HUES6 (cell line): ENCODE results near the gene PRKCE.

Experiments
- H3K27ac ChIP-seq: 2 replicates; pipeline ENCODE4 v1.7.0; 2013; ENCODE audit warnings: low read depth, mild to moderate bottlenecking, low read length, inconsistent platforms
- H3K27me3 ChIP-seq: 2 replicates; pipeline ENCODE4 v1.6.1; 2013; ENCODE audit warnings: low read length; ENCODE audit not compliant: control insufficient read depth, insufficient read depth
- H3K36me3 ChIP-seq: 2 replicates; pipeline ENCODE4 v1.6.1; 2013; ENCODE audit warnings: low read length; ENCODE audit not compliant: control insufficient read depth, insufficient read depth
- H3K4me1 ChIP-seq: 2 replicates; pipeline ENCODE4 v1.6.1; 2013; ENCODE audit warnings: low read length; ENCODE audit not compliant: control insufficient read depth, insufficient read depth
- H3K4me3 ChIP-seq: 2 replicates; pipeline ENCODE4 v1.5.1; 2013; ENCODE audit warnings: low read depth, low read length
- H3K9ac ChIP-seq: one replicate; pipeline ENCODE4 v1.6.1; 2013; ENCODE audit warnings: mild to moderate bottlenecking, low read length
- H3K9me3 ChIP-seq: 2 replicates; pipeline ENCODE4 v1.6.1; 2013; ENCODE audit warnings: low read depth, low read length; ENCODE audit not compliant: control insufficient read depth, insufficient read depth

Gene PRKCE

DNA sequence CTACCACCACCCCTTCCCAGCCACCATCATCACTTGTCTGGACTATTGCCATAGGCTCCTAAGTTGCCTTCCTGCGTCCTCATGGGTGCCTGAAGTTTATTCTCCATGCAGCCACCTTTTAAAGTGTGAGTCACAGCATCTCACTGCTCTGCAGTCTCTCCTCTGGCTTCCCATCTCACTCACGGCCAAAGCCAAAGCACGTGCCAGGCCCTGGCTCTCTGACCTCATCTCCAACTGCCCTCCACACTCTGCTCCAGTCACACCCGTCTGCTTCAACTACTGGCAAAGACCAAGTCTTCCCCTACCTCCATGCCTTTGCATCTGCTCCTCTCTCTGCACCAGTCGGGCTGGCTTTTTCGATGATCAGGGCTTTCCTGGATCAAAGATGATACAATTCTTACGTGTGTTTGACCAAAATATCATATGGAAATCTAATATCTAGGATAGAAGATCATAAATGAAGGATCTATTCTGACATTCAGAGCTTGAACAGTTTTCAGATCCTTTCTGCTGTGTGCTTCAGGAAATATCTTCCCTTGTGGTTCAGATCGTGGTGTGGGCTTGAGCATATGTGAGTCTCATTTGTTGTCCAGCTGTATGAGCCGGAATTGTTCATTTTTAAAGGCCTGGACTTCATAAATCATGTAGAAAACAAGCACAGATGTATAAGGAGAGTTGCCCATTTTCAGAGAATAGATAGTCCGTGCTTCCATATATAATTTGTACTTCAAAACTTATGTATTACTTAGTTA lies 175.6 kb downstream of the PRKCE start:
- Histone ChIP-seq H3K4me1 (no peaks in the 10 kb centered on the region), H3K36me3 (no peaks in the 10 kb centered on the region), H3K4me3 (no peak overlapping the region), H3K27me3 (no peaks in the 10 kb centered on the region), H3K9ac (no peak overlapping the region), H3K9me3 (peaks cover 17% of the 10 kb centered on the region; the same call in 1 of the 2 replicates), H3K27ac (no peak overlapping the region)

GRCh38 chr2:45830322-45830721 lies 178.8 kb downstream of the PRKCE start:
- Histone ChIP-seq H3K9ac (no peak overlapping the region), H3K36me3 (no peaks in the 10 kb centered on the region), H3K9me3 (peaks cover 17% of the 10 kb centered on the region; the same call in 1 of the 2 replicates), H3K4me1 (no peaks in the 10 kb centered on the region), H3K27me3 (no peaks in the 10 kb centered on the region), H3K4me3 (no peak overlapping the region), H3K27ac (no peak overlapping the region)

GRCh38 chr2:45833301-45833967 lies 182.0 kb downstream of the PRKCE start:
- H3K9me3 ChIP-seq, result peaks cover 17% of the 10 kb centered on the region; the same call in 1 of the 2 replicates
- H3K4me3 ChIP-seq, result no peak overlapping the region
- H3K4me1 ChIP-seq, result peaks cover 10% of the 10 kb centered on the region
- no peak overlapping the region for H3K9ac ChIP-seq
- H3K27ac ChIP-seq, result no peak overlapping the region
- no peaks in the 10 kb centered on the region for H3K27me3 ChIP-seq
- no peaks in the 10 kb centered on the region for H3K36me3 ChIP-seq

DNA sequence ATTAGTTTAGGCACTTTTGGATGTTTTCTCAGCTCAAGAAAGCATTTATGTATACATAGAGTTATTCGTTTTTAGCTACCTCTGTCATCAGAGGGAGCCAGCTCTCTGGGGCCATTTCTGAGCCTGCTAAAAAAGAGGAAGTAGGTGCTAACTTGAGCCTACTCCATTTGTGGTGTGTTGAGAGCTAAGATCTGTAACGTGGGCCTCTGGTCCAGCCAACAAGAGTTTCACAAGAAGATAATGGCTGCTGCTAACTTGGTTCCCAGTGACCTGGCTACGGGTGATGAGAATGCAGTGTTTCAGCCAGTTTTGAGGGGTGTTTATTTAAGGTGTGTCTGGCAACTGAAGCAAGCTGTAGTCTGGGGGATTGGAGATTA lies 182.5 kb downstream of the PRKCE start:
- Histone ChIP-seq H3K9ac (no peak overlapping the region), H3K4me1 (peaks cover 10% of the 10 kb centered on the region), H3K36me3 (no peaks in the 10 kb centered on the region), H3K9me3 (peaks cover 17% of the 10 kb centered on the region; the same call in 1 of the 2 replicates), H3K27ac (no peak overlapping the region), H3K27me3 (no peaks in the 10 kb centered on the region), H3K4me3 (no peak overlapping the region)

GRCh38 chr2:45834372-45834771 lies 182.9 kb downstream of the PRKCE start:
- H3K9ac ChIP-seq, result no peak overlapping the region
- H3K36me3 ChIP-seq, result no peaks in the 10 kb centered on the region
- H3K4me3 ChIP-seq, result no peak overlapping the region
- peaks cover 16% of the 10 kb centered on the region; the same call in 1 of the 2 replicates for H3K9me3 ChIP-seq
- no peak overlapping the region for H3K27ac ChIP-seq
- peaks cover 10% of the 10 kb centered on the region for H3K4me1 ChIP-seq
- no peaks in the 10 kb centered on the region for H3K27me3 ChIP-seq

GRCh38 chr2:45834858-45835257 lies 183.4 kb downstream of the PRKCE start:
- Histone ChIP-seq H3K4me3 (no peak overlapping the region), H3K4me1 (peaks cover 10% of the 10 kb centered on the region), H3K9ac (no peak overlapping the region), H3K27ac (no peak overlapping the region), H3K9me3 (peaks cover 14% of the 10 kb centered on the region; the same call in 1 of the 2 replicates), H3K27me3 (no peaks in the 10 kb centered on the region), H3K36me3 (no peaks in the 10 kb centered on the region)

DNA sequence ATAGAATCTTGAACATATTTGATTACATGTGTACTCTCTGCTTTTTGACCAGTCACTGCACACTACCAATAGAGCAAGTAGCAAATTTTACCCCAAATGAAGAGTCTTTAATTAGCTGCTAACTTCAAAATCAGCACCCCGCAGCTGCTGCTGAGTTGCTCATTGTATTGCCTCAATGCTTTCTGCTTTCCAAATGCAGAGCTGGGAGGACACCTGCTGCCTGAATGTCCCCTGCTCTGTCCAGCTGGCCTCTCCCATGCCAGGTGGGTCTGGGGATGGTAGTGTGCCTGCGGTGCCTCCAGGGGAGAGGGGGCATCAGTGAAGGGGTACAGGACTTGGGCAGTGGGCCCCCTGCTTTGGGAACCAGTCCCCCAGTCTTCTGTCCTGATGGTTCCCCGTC lies 184.8 kb downstream of the PRKCE start:
- Histone ChIP-seq H3K4me3 (no peak overlapping the region), H3K9me3 (peaks cover under 1% of the 10 kb centered on the region; the same call in 1 of the 2 replicates), H3K27me3 (no peaks in the 10 kb centered on the region), H3K4me1 (peaks cover 10% of the 10 kb centered on the region), H3K9ac (no peak overlapping the region), H3K27ac (no peak overlapping the region), H3K36me3 (no peaks in the 10 kb centered on the region)

DNA sequence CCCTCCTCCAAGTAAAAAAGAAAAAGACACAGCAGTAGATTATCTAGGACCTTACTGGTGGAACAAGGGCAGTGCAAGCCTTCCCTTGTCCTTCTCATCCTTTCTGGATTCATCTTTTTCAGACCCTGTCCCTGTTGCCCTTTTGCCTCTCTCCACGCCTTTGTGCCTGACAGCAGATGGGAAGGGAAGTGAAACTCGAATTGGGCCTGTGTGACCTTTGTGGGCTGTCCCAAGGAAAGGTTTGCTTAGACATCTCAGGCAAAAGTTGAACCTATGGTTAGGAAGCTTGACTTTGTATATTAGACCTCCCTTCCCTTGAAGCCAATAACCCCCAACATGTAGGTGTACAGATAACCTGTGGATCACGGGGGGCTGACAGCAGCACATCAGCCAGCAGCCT lies 185.3 kb downstream of the PRKCE start:
- no peaks in the 10 kb centered on the region for H3K27me3 ChIP-seq
- no peak overlapping the region for H3K9ac ChIP-seq
- no peaks in the 10 kb centered on the region for H3K36me3 ChIP-seq
- H3K4me1 ChIP-seq, result peaks cover 10% of the 10 kb centered on the region
- no peak overlapping the region for H3K4me3 ChIP-seq
- H3K9me3 ChIP-seq, result no peaks in the 10 kb centered on the region
- H3K27ac ChIP-seq, result no peak overlapping the region

GRCh38 chr2:45837812-45838341 lies 186.4 kb downstream of the PRKCE start:
- Histone ChIP-seq H3K27ac (no peak overlapping the region), H3K4me3 (no peak overlapping the region), H3K36me3 (no peaks in the 10 kb centered on the region), H3K9ac (no peak overlapping the region), H3K4me1 (peaks cover 10% of the 10 kb centered on the region), H3K27me3 (no peaks in the 10 kb centered on the region; the same call in 1 of the 2 replicates), H3K9me3 (no peaks in the 10 kb centered on the region)

GRCh38 chr2:45839508-45840251 lies 188.2 kb downstream of the PRKCE start:
- Histone ChIP-seq H3K4me1 (peaks cover 10% of the 10 kb centered on the region), H3K27ac (no peak overlapping the region), H3K9me3 (no peaks in the 10 kb centered on the region), H3K36me3 (no peaks in the 10 kb centered on the region), H3K27me3 (no peaks in the 10 kb centered on the region; the same call in 1 of the 2 replicates), H3K4me3 (no peak overlapping the region), H3K9ac (no peak overlapping the region)
